Type B pancreatic cell (in vitro differentiated cells): ENCODE results near the gene CCDC69. TPM values are rescaled to one million over a fixed set of nuclear protein-coding genes. Genes with fewer than 3 reads are reported as not detected.

ENCODE experiments used
- DNase-seq: peaks from one replicate; pipeline ENCODE4 v3.0.0; 2021; ENCODE audit warnings: mixed read lengths; ENCODE audit not compliant: unreplicated experiment; ENCODE audit errors: extremely low spot score
- H3K27ac Mint-ChIP-seq: 2 replicates; pipeline ENCODE4 v1.8.0; 2021; ENCODE audit warnings: mild to moderate bottlenecking, mixed read lengths
- H3K27me3 Mint-ChIP-seq: 2 replicates; pipeline ENCODE4 v1.8.0; 2021; ENCODE audit warnings: mixed read lengths
- H3K36me3 Mint-ChIP-seq: 2 replicates; pipeline ENCODE4 v1.8.0; 2021; ENCODE audit warnings: mixed read lengths
- H3K4me1 Mint-ChIP-seq: one replicate; pipeline ENCODE4 v1.8.0; 2021; ENCODE audit warnings: mixed read lengths; ENCODE audit not compliant: unreplicated experiment
- H3K4me3 Mint-ChIP-seq: 2 replicates; pipeline ENCODE4 v1.8.0; 2021; ENCODE audit warnings: mild to moderate bottlenecking, mixed read lengths
- H3K9me3 Mint-ChIP-seq: 2 replicates; pipeline ENCODE4 v1.8.0; 2021; ENCODE audit warnings: mixed read lengths
- CTCF ChIP-seq: fragments of 200-600 bp; sonication (generic); conservative IDR thresholded peaks from 2 replicates; pipeline ENCODE4 v1.5.0; 2021; ENCODE audit warnings: antibody characterized with exemption, mild to moderate bottlenecking
- total RNA-seq: library from RNA; stranded (reverse); gene quantifications from 2 replicates; pipeline ENCODE4 v1.2.1, GENCODE V29; 2021; ENCODE audit warnings: low replicate concordance

The CCDC69 gene
- total RNA-seq, 1 donor from 2014 or later, result 11.2 TPM

GRCh38 chr5:151140686-151141459 is 83.0 kb downstream of the CCDC69 start:
- Mint-ChIP-seq H3K4me3 (no peak overlapping the region), H3K36me3 (peaks cover 28% of the 10 kb centered on the region), H3K9me3 (no peaks in the 10 kb centered on the region), H3K27me3 (no peaks in the 10 kb centered on the region), H3K4me1 (peaks cover 25% of the 10 kb centered on the region), H3K27ac (peak overlapping the region; percentile 50)
- no peak for TF ChIP-seq CTCF
- no peak for DNase-seq

- DNase-seq, result no peak
- Mint-ChIP-seq H3K27me3 (no peaks in the 10 kb centered on the region), H3K4me3 (no peak overlapping the region), H3K27ac (no peak overlapping the region), H3K36me3 (peaks cover 22% of the 10 kb centered on the region), H3K9me3 (no peaks in the 10 kb centered on the region), H3K4me1 (peaks cover 24% of the 10 kb centered on the region)
- no peak for TF ChIP-seq CTCF
Observed at GRCh38 chr5:151139646-151140045, 84.2 kb downstream of the CCDC69 start.

GRCh38 chr5:151139015-151139414 is 84.9 kb downstream of the CCDC69 start:
- Mint-ChIP-seq H3K36me3 (peaks cover 22% of the 10 kb centered on the region), H3K27ac (peak overlapping the region; percentile 36), H3K27me3 (no peaks in the 10 kb centered on the region)

GRCh38 chr5:151138114-151138513 is 85.8 kb downstream of the CCDC69 start:
- Mint-ChIP-seq H3K4me3 (no peak overlapping the region), H3K27ac (no peak overlapping the region), H3K4me1 (peaks cover 19% of the 10 kb centered on the region), H3K36me3 (peaks cover 26% of the 10 kb centered on the region), H3K9me3 (no peaks in the 10 kb centered on the region), H3K27me3 (no peaks in the 10 kb centered on the region)
- no peak for TF ChIP-seq CTCF
- no peak for DNase-seq

More at GRCh38 chr5:151139015-151139414, 84.9 kb downstream of the CCDC69 start:
- no peak for DNase-seq
- TF ChIP-seq CTCF, result no peak
- no peaks in the 10 kb centered on the region for H3K9me3 Mint-ChIP-seq
- peaks cover 19% of the 10 kb centered on the region for H3K4me1 Mint-ChIP-seq
- H3K4me3 Mint-ChIP-seq, result no peak overlapping the region

GRCh38 chr5:151137067-151137825 is 86.6 kb downstream of the CCDC69 start:
- H3K36me3 Mint-ChIP-seq, result peaks cover 29% of the 10 kb centered on the region
- peaks cover 12% of the 10 kb centered on the region for H3K4me1 Mint-ChIP-seq
- TF ChIP-seq CTCF, result no peak
- no peaks in the 10 kb centered on the region for H3K9me3 Mint-ChIP-seq
- no peak overlapping the region for H3K27ac Mint-ChIP-seq
- no peaks in the 10 kb centered on the region for H3K27me3 Mint-ChIP-seq
- no peak overlapping the region for H3K4me3 Mint-ChIP-seq
- DNase-seq, result no peak
